GM12891 (cell line): ENCODE measurements around the gene HTRA3.

Experiments
- PAX5 ChIP-seq: IDR thresholded peaks from 2 replicates; pipeline ENCODE4 v1.6.1; 2011; ENCODE audit warnings: low read length, moderate library complexity, mild to moderate bottlenecking; ENCODE audit not compliant: insufficient read depth, severe bottlenecking
- POLR2A ChIP-seq: IDR thresholded peaks from 2 replicates; pipeline ENCODE4 v1.6.1; 2011; ENCODE audit warnings: low read depth, low read length, control low read depth
- POLR2AphosphoS5 ChIP-seq: IDR thresholded peaks from 2 replicates; pipeline ENCODE4 v1.6.1; 2011; ENCODE audit warnings: low read depth, low read length, control low read depth
- TAF1 ChIP-seq: IDR thresholded peaks from 2 replicates; pipeline ENCODE4 v1.6.1; 2011; ENCODE audit warnings: low read depth, low read length, control low read depth

- TF ChIP-seq POLR2AphosphoS5 (no peak), POLR2A (no peak), PAX5 (no peak), TAF1 (no peak)
Observed at GRCh38 chr4:8342651-8343261, 73.2 kb downstream of the HTRA3 start.
